Measurements from ENCODE around the gene RPRM.
A peak's percentile ranks its signal among the peaks of the same experiment; 100 is the strongest.
"Not testable (repeated sequence)": the region's sequence is repeated elsewhere in the genome, so short reads cannot be mapped to it uniquely, and the experiment has no call there.

RPRM gene

GRCh38 chr2:153478289-153479261 lies at the start of gene RPRM:
Gene RPRM (minus strand): TSS chr2:153478762. CDS start chr2:153478565, 197 bp downstream.
- peak; percentile 17 to 21 for DNase-seq (ENCODE audit: extremely low read depth in 1 of 2, low read depth in 1 of 2)

GRCh38 chr2:153519257-153519875 lies 40.8 kb upstream of the RPRM start:
- DNase-seq (ENCODE audit: extremely low read depth in 1 of 2, low read depth in 1 of 2) = peak in 1 of 2 donors; percentile 4

- DNase-seq (ENCODE audit: extremely low read depth in 1 of 2, low read depth in 1 of 2) = no peak
Measured at GRCh38 chr2:153512331-153512730, 33.8 kb upstream of the RPRM start.

GRCh38 chr2:153510996-153511395 lies 32.4 kb upstream of the RPRM start:
- no peak for DNase-seq (ENCODE audit: extremely low read depth in 1 of 2, low read depth in 1 of 2)

- no peak for DNase-seq (ENCODE audit: extremely low read depth in 1 of 2, low read depth in 1 of 2)
Measured at GRCh38 chr2:153509133-153509532, 30.6 kb upstream of the RPRM start.

GRCh38 chr2:153506499-153506898 lies 27.9 kb upstream of the RPRM start:
- not testable (repeated sequence) for DNase-seq (ENCODE audit: extremely low read depth in 1 of 2, low read depth in 1 of 2)

- no peak for DNase-seq (ENCODE audit: extremely low read depth in 1 of 2, low read depth in 1 of 2)
Measured at GRCh38 chr2:153499439-153499838, 20.9 kb upstream of the RPRM start.

- DNase-seq (ENCODE audit: extremely low read depth in 1 of 2, low read depth in 1 of 2) = no peak
Measured at GRCh38 chr2:153497938-153498629, 19.5 kb upstream of the RPRM start.

GRCh38 chr2:153495725-153496124 lies 17.2 kb upstream of the RPRM start:
- DNase-seq (ENCODE audit: extremely low read depth in 1 of 2, low read depth in 1 of 2) = no peak

GRCh38 chr2:153488072-153488471 lies 9.5 kb upstream of the RPRM start:
- no peak for DNase-seq (ENCODE audit: extremely low read depth in 1 of 2, low read depth in 1 of 2)

- no peak for DNase-seq (ENCODE audit: extremely low read depth in 1 of 2, low read depth in 1 of 2)
Measured at GRCh38 chr2:153487448-153487847, 8.9 kb upstream of the RPRM start.

GRCh38 chr2:153479573-153479972 lies 1.0 kb upstream of the RPRM start:
- no peak for DNase-seq (ENCODE audit: extremely low read depth in 1 of 2, low read depth in 1 of 2)

- DNase-seq (ENCODE audit: extremely low read depth in 1 of 2, low read depth in 1 of 2) = no peak
Measured at GRCh38 chr2:153477636-153478288, 800 bp downstream of the RPRM start.

- DNase-seq (ENCODE audit: extremely low read depth in 1 of 2, low read depth in 1 of 2) = no peak
Measured at GRCh38 chr2:153476816-153477635, 1.5 kb downstream of the RPRM start.

- DNase-seq (ENCODE audit: extremely low read depth in 1 of 2, low read depth in 1 of 2) = no peak
Measured at GRCh38 chr2:153476491-153476815, 2.1 kb downstream of the RPRM start.

- DNase-seq (ENCODE audit: extremely low read depth in 1 of 2, low read depth in 1 of 2) = no peak
Measured at GRCh38 chr2:153474876-153475435, 3.6 kb downstream of the RPRM start.

- no peak for DNase-seq (ENCODE audit: extremely low read depth in 1 of 2, low read depth in 1 of 2)
Measured at GRCh38 chr2:153474407-153474806, 4.2 kb downstream of the RPRM start.

GRCh38 chr2:153470867-153471266 lies 7.7 kb downstream of the RPRM start:
- DNase-seq (ENCODE audit: extremely low read depth in 1 of 2, low read depth in 1 of 2) = no peak

GRCh38 chr2:153464395-153464794 lies 14.2 kb downstream of the RPRM start:
- no peak for DNase-seq (ENCODE audit: extremely low read depth in 1 of 2, low read depth in 1 of 2)

GRCh38 chr2:153462338-153462859 lies 16.2 kb downstream of the RPRM start:
- DNase-seq (ENCODE audit: extremely low read depth in 1 of 2, low read depth in 1 of 2) = no peak
